HT-29 (cell line): ENCODE data around the gene MND1. TPM values are rescaled to one million over a fixed set of nuclear protein-coding genes. Genes with fewer than 3 reads are reported as not detected.

ENCODE experiments used
- DNase-seq: peaks from one replicate; pipeline ENCODE4 v3.0.0-alpha.2; 2015; ENCODE audit warnings: low spot score
- total RNA-seq: library from RNA; depleted of rRNA; stranded (reverse); fragments of >200 nt; shearing (Covaris generic); gene quantifications from 2 replicates; pipeline ENCODE4 v1.2.3, GENCODE V29; 2014; rRNA removed

Gene MND1, protein sequence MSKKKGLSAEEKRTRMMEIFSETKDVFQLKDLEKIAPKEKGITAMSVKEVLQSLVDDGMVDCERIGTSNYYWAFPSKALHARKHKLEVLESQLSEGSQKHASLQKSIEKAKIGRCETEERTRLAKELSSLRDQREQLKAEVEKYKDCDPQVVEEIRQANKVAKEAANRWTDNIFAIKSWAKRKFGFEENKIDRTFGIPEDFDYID
- total RNA-seq, result 3.9 and 5.7 TPM in 2 replicates

DNA sequence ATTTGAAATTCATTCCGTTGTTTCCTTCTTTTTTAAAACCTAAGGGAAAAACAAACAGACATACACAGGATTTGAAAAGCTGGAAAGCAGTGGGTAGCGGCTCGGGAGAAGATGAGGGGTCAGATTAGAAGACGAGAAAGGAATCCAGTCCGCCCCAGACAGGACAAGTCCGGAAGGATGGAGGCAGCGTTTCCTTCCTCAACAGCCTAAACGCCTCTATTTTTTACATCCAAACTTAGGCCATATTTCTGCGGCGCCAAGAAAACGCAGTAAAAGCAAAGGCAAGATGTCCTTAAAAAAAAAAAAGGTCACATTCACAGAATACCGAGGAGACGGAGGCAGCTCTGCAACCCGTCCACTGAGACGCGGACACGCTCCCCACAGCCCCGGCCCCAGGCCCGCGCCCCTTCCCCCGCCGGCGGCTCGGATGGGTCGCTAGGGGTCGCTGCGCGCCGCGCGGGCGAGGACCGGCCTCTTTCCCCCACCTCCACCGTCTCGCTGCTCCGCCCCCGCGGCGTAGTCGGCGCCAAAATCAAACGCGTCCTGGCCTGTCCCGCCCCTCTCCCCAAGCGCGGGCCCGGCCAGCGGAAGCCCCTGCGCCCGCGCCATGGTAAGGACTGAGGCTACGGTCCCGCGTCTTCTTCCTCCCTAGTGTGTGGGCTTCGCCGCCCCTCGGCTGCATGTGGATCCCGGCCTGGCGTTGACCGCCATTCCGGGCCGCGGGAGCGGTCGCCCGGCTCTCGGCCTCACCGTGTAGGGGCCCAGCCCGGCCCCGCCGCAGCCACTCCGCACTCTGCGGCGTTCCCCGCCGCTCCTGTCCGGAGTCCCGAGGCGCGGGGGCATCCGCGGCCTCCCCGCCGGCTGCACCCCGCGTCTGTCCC is at the start of gene MND1:
Gene MND1 (plus strand): TSS at position 558 of the 881 bp plus-strand sequence. CDS start 50 bp downstream, at position 608.
- peak; percentile 86 for DNase-seq

DNA sequence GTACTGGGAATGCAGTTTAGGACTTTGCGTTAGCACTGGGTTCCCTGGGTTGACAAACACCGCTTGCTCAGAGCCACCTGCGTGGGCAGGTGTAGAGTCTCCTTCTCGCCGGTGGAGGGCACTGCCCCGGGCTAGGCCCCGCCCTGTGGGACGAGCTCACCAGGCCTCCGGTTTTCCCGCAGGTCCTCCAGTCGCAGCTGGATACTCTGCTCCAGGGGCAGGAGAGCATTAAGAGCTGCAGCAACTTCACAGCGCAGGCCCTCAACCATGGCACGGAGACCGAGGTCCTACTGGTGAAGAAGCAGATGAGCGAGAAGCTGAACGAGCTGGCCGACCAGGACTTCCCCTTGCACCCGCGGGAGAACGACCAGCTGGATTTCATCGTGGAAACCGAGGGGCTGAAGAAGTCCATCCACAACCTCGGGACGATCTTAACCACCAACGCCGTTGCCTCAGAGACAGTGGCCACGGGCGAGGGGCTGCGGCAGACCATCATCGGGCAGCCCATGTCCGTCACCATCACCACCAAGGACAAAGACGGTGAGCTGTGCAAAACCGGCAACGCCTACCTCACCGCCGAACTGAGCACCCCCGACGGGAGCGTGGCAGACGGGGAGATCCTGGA is 49.2 kb upstream of the MND1 start:
- DNase-seq, result no peak

- no peak for DNase-seq
Observed at GRCh38 chr4:153296040-153296823, 48.3 kb upstream of the MND1 start.

- DNase-seq, result no peak
Observed at GRCh38 chr4:153297116-153297515, 47.4 kb upstream of the MND1 start.

DNA sequence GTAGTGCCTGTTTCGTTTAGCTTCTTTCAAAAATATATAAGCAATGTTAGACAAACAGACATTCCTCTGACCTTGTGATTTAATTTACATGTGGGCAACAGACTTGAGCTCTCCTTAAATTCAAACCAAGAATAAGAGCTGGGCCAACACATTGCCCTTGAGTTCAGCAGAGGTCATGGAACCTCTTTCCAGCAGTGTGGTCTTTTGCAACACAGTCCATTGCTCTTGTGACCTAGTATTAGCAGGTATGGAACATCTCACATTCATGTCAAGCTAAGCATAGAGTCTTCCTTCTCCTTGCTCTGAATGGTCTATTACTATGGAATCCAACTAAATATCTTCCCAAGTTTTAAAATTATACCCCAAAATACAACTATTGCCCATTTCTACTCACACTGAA is 33.7 kb upstream of the MND1 start:
- no peak for DNase-seq

- no peak for DNase-seq
Observed at GRCh38 chr4:153314915-153315314, 29.6 kb upstream of the MND1 start.

GRCh38 chr4:153318696-153319320 is 25.7 kb upstream of the MND1 start:
- DNase-seq, result peak; percentile 78

- no peak for DNase-seq
Observed at GRCh38 chr4:153322791-153323190, 21.7 kb upstream of the MND1 start.

- no peak for DNase-seq
Observed at GRCh38 chr4:153324046-153324445, 20.4 kb upstream of the MND1 start.

- no peak for DNase-seq
Observed at GRCh38 chr4:153325558-153325957, 18.9 kb upstream of the MND1 start.

DNA sequence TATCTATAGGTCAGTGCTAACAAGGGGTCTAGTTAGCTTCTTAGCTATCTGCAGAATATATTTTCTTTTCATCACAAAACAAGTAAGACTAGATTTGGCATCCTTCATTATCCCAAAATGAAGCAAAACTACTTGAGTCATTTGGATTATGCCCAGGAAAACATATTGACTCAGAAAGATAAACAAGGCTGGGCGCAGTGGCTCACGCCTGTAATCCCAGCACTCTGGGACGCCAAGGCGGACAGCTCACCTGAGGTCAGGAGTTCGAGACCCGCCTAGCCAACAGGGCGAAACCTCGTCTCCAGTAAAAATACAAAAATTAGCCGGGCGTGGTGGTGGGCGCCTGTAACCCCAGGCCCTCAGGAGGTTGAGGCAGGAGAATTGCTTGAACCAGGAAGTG is 18.0 kb upstream of the MND1 start:
- no peak for DNase-seq

GRCh38 chr4:153327247-153327646 is 17.2 kb upstream of the MND1 start:
- DNase-seq, result no peak

GRCh38 chr4:153332936-153333335 is 11.6 kb upstream of the MND1 start:
- DNase-seq, result no peak

DNA sequence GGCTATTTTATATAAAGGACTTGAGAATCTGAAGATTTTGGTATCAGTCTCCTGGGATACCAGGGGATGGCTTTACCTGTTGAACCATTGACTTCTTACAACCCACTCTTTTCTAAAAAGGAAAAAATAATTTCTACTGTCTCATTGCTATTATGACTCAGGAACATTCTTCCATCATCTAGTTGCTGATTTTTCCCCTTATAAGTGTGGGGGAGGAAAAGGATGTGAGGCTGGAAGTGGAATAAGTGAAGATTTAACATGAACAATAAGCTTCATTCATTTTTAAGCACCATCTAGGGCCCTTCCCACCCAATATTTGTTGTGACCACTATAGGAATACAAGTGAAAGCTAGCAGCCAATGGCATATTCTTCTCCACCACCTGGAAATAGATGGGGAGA is 10.6 kb upstream of the MND1 start:
- no peak for DNase-seq

DNA sequence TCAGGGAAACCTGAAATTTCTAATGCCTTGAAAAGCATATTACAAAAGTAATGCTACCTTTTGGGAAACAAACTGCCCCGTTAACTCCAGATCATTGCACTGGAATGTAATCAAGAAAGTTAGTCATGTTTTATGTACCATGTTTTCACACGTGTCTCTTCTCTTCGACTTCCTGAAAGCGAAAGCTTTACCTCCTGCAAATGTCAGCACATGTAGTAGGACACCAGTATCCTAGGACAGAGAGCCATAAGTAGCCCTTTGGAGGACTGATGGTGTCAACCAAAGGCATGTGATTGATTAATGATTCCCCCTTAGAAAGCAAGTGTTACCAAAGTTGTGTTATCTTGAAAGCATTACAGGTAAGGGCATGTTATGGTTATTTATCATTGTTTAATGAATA is 8.8 kb upstream of the MND1 start:
- no peak for DNase-seq

DNA sequence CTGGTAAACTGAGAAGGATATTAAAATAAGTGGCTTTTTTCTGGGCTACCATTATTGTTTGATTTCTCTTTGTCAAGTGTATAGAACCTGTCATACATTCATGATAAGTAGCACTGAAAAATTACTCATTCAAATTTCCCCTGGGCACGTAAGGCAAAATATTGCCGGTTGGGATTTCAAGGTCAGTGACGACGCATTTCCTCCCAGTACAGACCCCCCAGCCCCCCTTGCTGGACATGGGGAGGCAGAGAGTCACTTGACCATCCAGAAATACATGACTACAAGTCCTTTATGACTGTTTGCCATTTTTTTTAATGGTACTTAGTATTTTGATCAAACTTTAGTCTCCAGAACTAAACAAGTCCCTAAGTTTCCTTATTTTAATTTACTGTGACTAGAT is 6.8 kb upstream of the MND1 start:
- DNase-seq, result no peak

- DNase-seq, result peak; percentile 42
Observed at GRCh38 chr4:153341575-153342090, 2.9 kb upstream of the MND1 start.

- no peak for DNase-seq
Observed at GRCh38 chr4:153342751-153343552, 1.5 kb upstream of the MND1 start.

- peak; percentile 69 for DNase-seq
Observed at GRCh38 chr4:153345012-153345981, 809 bp downstream of the MND1 start.
